ENCODE results near the gene TRIM8.
A peak's percentile ranks its signal among the peaks of the same experiment; 100 is the strongest.

TRIM8 gene

DNA sequence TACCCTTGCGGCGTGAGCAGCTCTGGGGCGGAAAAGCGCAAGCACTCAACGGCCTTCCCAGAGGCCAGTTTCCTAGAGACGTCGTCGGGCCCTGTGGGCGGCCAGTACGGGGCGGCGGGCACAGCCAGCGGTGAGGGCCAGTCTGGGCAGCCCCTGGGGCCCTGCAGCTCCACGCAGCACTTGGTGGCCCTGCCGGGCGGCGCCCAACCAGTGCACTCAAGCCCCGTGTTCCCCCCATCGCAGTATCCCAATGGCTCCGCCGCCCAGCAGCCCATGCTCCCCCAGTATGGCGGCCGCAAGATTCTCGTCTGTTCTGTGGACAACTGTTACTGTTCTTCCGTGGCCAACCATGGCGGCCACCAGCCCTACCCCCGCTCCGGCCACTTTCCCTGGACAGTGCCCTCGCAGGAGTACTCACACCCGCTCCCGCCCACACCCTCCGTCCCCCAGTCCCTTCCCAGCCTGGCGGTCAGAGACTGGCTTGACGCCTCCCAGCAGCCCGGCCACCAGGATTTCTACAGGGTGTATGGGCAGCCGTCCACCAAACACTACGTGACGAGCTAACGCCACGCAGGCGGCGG, 12.6 kb downstream of the TRIM8 start:
- Histone ChIP-seq H3K9me3 (ENCODE audit: low read length) (no peaks in the 10 kb centered on the region), H3K4me2 (ENCODE audit: low read length) (no peak overlapping the region), H4K20me1 (ENCODE audit: insufficient read depth, low read length) (no peaks in the 10 kb centered on the region), H3K27me3 (ENCODE audit: insufficient read depth, low read length) (no peaks in the 10 kb centered on the region), H3K9ac (ENCODE audit: low read length) (no peak overlapping the region), H3K79me2 (ENCODE audit: insufficient read depth, low read length) (0 out of 2 replicates have a peak, but pooled peaks cover 4% of the 10 kb centered on the region), H3K36me3 (ENCODE audit: insufficient read depth, low read length) (peaks cover 41% of the 10 kb centered on the region), H3K27ac (ENCODE audit: low read depth, low read length, poor library complexity, severe bottlenecking) (no peak overlapping the region), H3K4me3 (ENCODE audit: low read depth, low read length, poor library complexity, severe bottlenecking) (no peak overlapping the region), H3K4me1 (ENCODE audit: insufficient read depth, low read length, severe bottlenecking) (peaks cover 60% of the 10 kb centered on the region), H2AFZ (ENCODE audit: low read length) (no peak overlapping the region), H3K9me2 (ENCODE audit: low read depth, low read length) (no peaks in the 10 kb centered on the region), H3F3A (ENCODE audit: insufficient read depth, low read length) (peaks cover 6% of the 10 kb centered on the region; the same call in 1 of the 2 replicates)
- TF ChIP-seq CTCF (IDR thresholded peaks at IDR 0.05; ENCODE audit: low read length) (no peak), EZH2 (IDR thresholded peaks at IDR 0.05; ENCODE audit: borderline replicate concordance, low read length) (no peak)

DNA sequence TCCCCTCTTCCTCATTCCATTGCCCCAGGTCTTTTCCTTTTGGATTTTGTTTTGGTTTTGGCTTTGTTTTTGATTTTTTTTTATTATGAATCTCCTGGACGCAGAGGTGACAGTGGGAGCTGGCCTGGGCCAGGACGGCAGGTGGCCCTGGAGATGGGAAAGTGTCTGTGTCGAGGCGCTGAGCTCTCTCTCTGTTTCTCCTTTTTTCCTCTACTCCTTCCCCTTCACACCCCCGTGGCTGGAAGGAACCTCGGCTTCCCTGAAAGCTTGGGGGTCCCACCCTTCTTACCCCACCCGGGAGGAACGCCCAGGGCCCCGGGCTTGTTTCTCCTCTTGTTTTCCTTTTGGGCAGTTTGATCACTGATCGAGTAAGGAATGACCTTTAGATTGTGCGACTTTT, 13.2 kb downstream of the TRIM8 start:
- Histone ChIP-seq H3K4me2 (ENCODE audit: low read length) (no peak overlapping the region), H4K20me1 (ENCODE audit: insufficient read depth, low read length) (no peaks in the 10 kb centered on the region), H3K27me3 (ENCODE audit: insufficient read depth, low read length) (no peaks in the 10 kb centered on the region), H3K9ac (ENCODE audit: low read length) (no peak overlapping the region), H2AFZ (ENCODE audit: low read length) (no peak overlapping the region), H3K27ac (ENCODE audit: low read depth, low read length, poor library complexity, severe bottlenecking) (peak overlapping the region; percentile 84), H3K4me1 (ENCODE audit: insufficient read depth, low read length, severe bottlenecking) (peaks cover 54% of the 10 kb centered on the region), H3K79me2 (ENCODE audit: insufficient read depth, low read length) (0 out of 2 replicates have a peak, but pooled peaks cover 4% of the 10 kb centered on the region), H3K4me3 (ENCODE audit: low read depth, low read length, poor library complexity, severe bottlenecking) (no peak overlapping the region), H3F3A (ENCODE audit: insufficient read depth, low read length) (0 out of 2 replicates have a peak, but pooled peaks cover 1% of the 10 kb centered on the region), H3K36me3 (ENCODE audit: insufficient read depth, low read length) (peaks cover 41% of the 10 kb centered on the region), H3K9me3 (ENCODE audit: low read length) (no peaks in the 10 kb centered on the region), H3K9me2 (ENCODE audit: low read depth, low read length) (no peaks in the 10 kb centered on the region)
- no peak for TF ChIP-seq EZH2 (IDR thresholded peaks at IDR 0.05; ENCODE audit: borderline replicate concordance, low read length)
- no peak for TF ChIP-seq CTCF (IDR thresholded peaks at IDR 0.05; ENCODE audit: low read length)

- Histone ChIP-seq H3K9me2 (ENCODE audit: low read depth, low read length) (no peaks in the 10 kb centered on the region), H3K9ac (ENCODE audit: low read length) (no peak overlapping the region; the same call in 1 of the 2 replicates), H3K27ac (ENCODE audit: low read depth, low read length, poor library complexity, severe bottlenecking) (peak overlapping the region; percentile 84), H3K9me3 (ENCODE audit: low read length) (no peaks in the 10 kb centered on the region), H2AFZ (ENCODE audit: low read length) (no peak overlapping the region), H3K36me3 (ENCODE audit: insufficient read depth, low read length) (peaks cover 39% of the 10 kb centered on the region), H3K4me2 (ENCODE audit: low read length) (no peak overlapping the region), H3F3A (ENCODE audit: insufficient read depth, low read length) (no peaks in the 10 kb centered on the region), H3K4me1 (ENCODE audit: insufficient read depth, low read length, severe bottlenecking) (peaks cover 47% of the 10 kb centered on the region), H4K20me1 (ENCODE audit: insufficient read depth, low read length) (no peaks in the 10 kb centered on the region), H3K27me3 (ENCODE audit: insufficient read depth, low read length) (no peaks in the 10 kb centered on the region), H3K4me3 (ENCODE audit: low read depth, low read length, poor library complexity, severe bottlenecking) (no peak overlapping the region), H3K79me2 (ENCODE audit: insufficient read depth, low read length) (0 out of 2 replicates have a peak, but pooled peaks cover 4% of the 10 kb centered on the region)
- no peak for TF ChIP-seq CTCF (IDR thresholded peaks at IDR 0.05; ENCODE audit: low read length)
Observed at GRCh38 chr10:102657984-102658724, 13.9 kb downstream of the TRIM8 start.
